Measurements from ENCODE around the gene ZNF25.
A peak's percentile ranks its signal among the peaks of the same experiment; 100 is the strongest.
"Not testable (repeated sequence)": the region's sequence is repeated elsewhere in the genome, so short reads cannot be mapped to it uniquely, and the experiment has no call there.

The ZNF25 gene

DNA sequence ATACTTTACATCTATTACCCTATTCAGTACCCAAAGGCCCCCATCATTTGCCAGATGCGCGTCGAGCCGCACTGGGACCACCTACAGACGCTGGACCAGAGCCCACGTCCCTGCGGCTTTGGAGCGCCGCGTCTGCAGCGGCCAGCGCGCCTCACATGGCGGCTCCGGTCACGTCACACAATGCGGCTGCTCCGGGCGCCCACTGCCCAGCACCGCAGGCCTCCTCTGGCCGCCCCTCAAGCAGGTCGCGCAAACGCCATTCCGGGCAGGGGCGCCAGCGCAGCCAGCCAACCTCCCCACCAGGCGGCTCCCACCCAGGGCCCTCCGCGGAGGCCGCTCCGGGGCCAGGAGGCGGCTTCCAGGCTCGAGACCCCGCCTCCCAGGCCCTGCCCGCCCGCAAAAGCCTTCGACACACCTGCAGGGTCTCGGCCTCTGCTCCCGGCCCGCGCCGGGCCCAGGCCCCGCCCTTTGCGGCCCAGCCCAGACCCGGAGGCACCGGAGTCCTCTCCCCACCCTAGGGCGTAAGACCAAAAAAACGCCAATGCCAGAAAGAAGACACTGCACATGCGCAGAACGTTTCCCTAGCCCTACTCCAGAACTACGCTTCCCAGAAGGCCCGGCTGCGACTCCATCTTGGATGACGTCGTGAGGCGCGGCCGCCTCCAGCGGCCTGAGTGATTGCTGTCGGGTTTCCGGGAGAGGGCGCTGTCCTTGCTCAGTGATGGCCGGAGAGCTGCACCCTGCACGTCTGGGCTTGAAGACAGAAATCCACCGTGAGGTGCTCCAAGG, at the start of gene ZNF25:
TSS of gene ZNF25 (minus strand) at position 557 of the 789 bp plus-strand sequence. CDS start 4,925 bp downstream, outside the sequence.
- DNase-seq (ENCODE audit: low read depth), result peak; percentile 97

- no peak for DNase-seq (ENCODE audit: low read depth)
Measured at GRCh38 chr10:38025283-38025682, 48.8 kb upstream of the ZNF25 start.

GRCh38 chr10:38019124-38019523, 42.7 kb upstream of the ZNF25 start:
- DNase-seq (ENCODE audit: low read depth), result not testable (repeated sequence)

- DNase-seq (ENCODE audit: low read depth), result no peak
Measured at GRCh38 chr10:38016354-38016753, 39.9 kb upstream of the ZNF25 start.

DNA sequence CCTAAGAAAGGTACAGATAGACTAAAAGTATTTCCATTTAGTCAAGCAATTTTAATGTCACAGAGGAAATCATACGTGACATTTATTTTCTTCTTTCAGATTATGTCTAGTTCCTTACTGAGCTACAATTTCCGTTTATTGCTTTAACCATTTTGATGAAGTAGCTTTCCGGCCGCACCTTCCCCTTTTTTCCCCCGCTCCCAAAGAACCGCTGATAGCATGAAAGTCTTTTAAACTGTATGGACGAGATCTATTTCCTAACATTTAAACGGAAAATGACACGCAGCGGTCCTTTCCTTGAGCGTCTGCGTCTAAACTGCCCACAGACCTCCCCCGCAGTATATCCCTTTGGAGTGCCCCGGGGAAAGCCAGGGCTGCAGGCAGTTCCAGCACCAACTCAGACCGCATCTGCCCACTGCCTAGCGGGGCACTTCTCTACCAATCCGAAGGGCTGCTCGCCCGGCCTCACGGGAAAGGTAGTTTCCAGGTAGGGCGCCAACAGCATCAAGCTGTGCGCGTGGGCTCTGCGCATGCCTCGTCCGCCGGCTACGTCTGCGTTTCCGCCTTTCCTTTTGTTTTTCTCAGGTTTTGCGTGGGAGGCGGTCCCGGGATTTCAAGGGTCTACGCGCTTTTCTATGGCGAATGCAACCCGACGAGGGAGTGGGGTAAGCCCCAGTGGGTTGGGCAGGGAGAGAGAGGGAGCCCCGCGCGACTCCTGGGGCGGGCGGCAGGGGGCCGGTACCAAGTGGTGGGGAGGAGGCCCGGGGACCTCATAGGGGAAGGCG, 33.9 kb upstream of the ZNF25 start, which contains the start of gene ZNF33A:
TSS of gene ZNF33A (plus strand) at position 557 of the 785 bp plus-strand sequence. CDS start 1,667 bp downstream, outside the sequence.
- DNase-seq (ENCODE audit: low read depth), result peak; percentile 70

GRCh38 chr10:38007991-38008390, 31.5 kb upstream of the ZNF25 start:
- no peak for DNase-seq (ENCODE audit: low read depth)

- no peak for DNase-seq (ENCODE audit: low read depth)
Measured at GRCh38 chr10:38007551-38007950, 31.1 kb upstream of the ZNF25 start.

DNA sequence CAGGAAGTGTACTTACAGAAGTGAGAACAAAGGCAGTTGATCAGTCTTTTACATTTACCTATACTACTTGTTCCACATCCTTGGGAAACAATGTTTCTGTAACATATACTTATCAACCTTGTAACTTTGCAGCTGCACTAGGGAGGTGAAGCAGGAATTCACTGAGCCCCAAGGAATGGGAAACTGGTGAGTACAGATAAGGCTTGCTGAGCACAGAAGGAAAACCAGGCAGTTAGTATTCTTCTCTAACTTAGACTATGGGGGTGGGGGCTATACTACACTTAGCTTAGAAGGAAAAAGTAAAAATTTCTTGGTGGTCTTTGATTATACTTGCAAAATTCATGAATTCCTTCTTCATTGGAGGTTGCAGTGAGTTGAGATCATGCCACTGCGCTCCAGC, 27.1 kb upstream of the ZNF25 start:
- no peak for DNase-seq (ENCODE audit: low read depth)

- no peak for DNase-seq (ENCODE audit: low read depth)
Measured at GRCh38 chr10:38003026-38003425, 26.6 kb upstream of the ZNF25 start.

DNA sequence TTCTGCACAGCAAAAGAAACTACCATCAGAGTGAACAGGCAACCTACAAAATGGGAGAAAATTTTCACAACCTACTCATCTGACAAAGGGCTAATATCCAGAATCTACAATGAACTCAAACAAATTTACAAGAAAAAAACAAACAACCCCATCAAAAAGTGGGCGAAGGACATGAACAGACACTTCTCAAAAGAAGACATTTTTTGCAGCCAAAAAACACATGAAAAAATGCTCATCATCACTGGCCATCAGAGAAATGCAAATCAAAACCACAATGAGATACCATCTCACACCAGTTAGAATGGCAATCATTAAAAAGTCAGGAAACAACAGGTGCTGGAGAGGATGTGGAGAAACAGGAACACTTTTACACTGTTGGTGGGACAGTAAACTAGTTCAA, 24.0 kb upstream of the ZNF25 start:
- DNase-seq (ENCODE audit: low read depth), result not testable (repeated sequence)

GRCh38 chr10:37998920-37999319, 22.5 kb upstream of the ZNF25 start:
- not testable (repeated sequence) for DNase-seq (ENCODE audit: low read depth)

DNA sequence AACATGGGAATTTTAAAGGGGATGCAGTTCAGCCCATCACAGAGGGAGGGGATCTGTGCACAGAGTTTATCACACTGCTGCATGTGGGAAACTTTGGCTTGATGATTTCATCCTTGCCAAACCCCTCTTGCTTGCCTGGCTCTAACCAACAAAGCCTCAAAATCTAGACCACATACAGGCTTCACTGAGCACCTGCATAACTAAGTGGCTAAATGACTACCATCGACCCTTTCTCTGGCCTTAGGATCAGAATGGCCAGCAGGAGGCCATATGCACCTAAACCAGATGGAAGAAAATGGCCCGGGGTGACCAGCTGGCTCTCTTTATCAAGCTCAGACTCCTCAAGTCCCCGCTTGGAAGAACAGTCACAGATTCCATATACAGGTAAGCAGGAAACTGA, 15.6 kb upstream of the ZNF25 start:
- no peak for DNase-seq (ENCODE audit: low read depth)

- DNase-seq (ENCODE audit: low read depth), result no peak
Measured at GRCh38 chr10:37991655-37992054, 15.2 kb upstream of the ZNF25 start.

DNA sequence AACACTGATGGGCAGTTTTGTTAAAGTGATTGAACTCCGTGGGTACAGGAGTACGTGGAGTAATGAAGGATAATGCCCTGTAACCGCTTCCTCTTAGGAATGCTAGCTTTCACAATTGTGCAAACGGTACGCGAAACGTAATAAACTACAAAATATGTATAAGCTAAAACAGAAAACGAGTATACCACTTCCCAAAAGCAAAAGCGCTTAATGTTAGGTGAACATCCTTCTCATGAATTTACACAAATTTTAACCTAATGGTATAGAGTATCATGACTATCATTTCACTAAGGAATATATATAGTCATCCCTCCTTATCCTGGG, 395 bp upstream of the ZNF25 start:
- no peak for DNase-seq (ENCODE audit: low read depth)

DNA sequence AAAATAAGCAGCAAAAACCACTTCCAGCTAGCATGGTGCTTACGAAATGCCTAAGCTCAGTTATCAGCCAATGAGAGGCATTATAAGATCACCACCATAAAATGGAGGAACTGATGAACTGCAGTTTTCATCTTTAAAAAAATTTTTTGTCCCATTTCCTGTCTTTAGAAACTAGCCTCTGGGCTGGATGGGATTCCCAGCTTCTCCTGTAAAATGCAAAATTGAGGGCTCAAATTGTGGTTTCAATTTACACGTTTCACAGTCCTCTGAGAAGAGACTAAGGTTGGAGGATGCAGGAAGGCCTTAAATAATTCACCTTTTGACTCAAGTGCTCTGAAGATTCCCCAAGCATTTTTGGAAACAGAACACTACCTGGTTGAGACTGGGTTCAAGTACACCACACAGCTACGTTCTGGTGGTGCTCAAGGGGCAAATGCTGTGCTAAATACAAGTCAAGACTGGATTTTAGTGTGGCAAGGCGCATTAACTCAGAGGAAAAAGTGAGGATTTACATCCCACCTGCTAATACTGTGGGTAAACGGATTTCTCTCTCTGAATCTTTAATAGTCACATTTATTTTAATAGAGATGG, 951 bp downstream of the ZNF25 start:
- DNase-seq (ENCODE audit: low read depth), result no peak

DNA sequence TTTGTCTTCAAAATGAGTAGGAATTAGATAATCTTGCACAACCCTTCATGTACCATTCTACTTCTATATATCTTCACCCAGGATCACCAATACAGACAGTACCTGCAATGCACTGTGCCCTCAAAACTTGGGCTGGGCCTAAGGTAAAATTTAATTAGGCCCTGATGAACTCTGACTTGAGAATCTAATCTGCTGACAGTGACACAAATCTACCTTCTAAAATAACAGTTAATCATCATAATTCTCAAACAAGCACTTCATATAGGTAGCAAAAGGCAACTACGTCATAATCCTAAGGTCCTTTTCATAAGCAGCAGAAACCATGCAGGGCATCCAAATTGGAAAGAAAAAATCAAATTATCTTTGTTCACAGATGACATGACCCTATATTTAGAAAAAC, 4.1 kb downstream of the ZNF25 start:
- DNase-seq (ENCODE audit: low read depth), result no peak

- DNase-seq (ENCODE audit: low read depth), result no peak
Measured at GRCh38 chr10:37965006-37965405, 11.4 kb downstream of the ZNF25 start.

DNA sequence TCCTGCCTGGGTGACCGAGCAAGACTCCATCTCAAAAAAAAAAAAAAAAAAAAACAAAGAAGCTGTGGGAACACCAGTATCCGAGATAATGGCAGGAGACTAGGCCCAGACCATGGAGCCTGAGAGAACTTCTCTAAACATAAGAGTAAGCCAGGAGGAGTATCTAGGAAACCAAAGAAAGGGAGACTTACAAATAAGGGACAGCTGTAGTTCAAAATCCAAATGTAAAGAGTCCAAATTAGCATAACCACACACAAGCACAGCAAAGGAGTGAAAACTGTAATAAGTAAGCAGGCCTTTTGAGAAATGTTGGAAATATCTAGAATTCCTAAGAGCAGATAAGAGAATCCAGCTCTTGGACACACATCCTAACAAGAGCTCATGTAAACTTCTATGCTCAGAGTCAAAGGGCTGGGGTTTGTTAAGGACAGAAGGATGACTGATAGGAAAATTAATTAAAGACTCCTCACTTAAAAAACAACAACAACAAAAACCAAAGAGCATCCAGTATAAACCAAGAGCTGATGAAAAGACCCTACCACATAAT, 15.8 kb downstream of the ZNF25 start:
- DNase-seq (ENCODE audit: low read depth), result no peak

DNA sequence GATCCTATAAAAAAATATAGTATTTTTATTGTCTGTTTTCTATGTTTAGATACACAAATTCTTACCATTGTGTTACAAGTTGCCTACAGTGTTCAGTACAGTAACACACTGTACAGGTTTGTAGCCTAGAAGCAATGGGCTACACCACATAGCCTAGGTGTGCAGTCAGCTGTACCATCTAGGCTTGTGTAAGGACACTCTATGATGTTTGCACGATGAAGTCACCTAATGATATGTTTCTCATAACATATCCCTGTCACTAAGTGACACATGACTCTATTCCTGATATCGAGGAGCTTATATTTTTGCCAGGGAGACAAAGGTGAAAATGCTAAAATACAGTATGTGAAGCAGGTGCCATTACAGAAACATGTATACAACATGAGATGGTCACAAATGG, 18.6 kb downstream of the ZNF25 start:
- no peak for DNase-seq (ENCODE audit: low read depth)

GRCh38 chr10:37952926-37953325, 23.5 kb downstream of the ZNF25 start:
- no peak for DNase-seq (ENCODE audit: low read depth)

DNA sequence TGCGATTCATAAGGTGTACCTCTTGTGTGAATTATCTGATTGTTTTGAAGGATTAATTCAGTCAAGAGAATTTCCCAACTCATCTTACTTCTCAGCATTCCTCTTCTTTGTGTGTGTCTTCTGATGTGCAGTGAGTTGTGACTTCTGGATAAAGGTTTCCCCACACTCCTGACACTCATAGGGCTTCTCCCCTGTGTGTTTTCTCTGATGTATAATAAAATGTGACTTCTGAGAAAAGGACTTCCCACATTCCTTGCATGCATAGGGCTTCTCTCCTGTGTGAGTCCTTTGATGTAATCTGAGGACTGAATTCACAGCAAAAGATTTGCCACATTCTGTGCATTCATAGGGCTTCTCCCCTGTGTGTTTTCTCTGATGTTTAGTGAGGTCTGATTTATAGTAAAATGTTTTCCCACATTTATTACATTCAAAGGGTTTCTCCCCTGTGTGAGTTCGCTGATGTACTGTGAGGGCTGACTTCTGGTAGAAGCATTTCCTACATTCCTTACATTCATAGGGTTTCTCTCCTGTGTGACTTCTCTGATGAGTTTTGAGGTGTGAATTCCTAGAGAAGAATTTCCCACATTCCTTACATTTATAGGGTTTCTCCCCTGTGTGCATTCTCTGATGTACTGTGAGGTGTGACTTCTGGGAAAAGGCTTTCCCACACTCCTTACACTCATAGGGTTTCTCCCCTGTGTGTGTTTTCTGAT, 24.2 kb downstream of the ZNF25 start:
- DNase-seq (ENCODE audit: low read depth), result no peak

DNA sequence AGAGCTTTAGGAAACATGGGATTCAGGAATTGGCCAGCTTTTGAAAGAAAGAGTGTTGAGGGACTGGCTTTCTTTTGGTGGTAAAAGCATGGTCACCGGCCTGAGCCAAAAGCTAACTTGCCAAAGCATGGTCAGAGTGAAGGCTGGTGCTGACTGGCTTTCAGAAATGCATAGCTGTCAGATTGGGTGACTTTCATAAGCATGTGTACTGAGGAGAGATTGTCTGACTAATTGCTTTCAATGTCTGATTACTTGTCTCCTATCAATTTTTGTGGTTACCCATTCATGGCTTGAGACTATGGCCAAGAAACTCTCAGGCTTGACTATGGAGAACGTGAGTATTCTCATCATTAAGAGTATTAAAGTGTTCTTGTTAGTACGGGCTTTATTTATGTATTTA, 28.2 kb downstream of the ZNF25 start:
- DNase-seq (ENCODE audit: low read depth), result no peak

Data from GM04504 (cell line).